Ascending aorta (tissue), 2 donors: ENCODE measurements around the gene BLCAP. TPM values are rescaled to one million over a fixed set of nuclear protein-coding genes. Genes with fewer than 3 reads are reported as not detected.

Source experiments
- DNase-seq, 2 donors: peaks; one replicate each; pipeline ENCODE4 v3.0.0-alpha.2; 2019; ENCODE audit warnings: low spot score in 2 of 2
- H3K27ac ChIP-seq, 2 donors: fragments of 200-600 bp; sonication (generic); one replicate each; pipeline ENCODE4 v1.5.1; 2016 to 2017; ENCODE audit warnings: mild to moderate bottlenecking in 1 of 2
- H3K27me3 ChIP-seq: fragments of 200-600 bp; sonication (generic); one replicate; pipeline ENCODE4 v1.5.1; 2017
- H3K36me3 ChIP-seq, 2 donors: fragments of 200-600 bp; sonication (generic); one replicate each; pipeline ENCODE4 v1.5.1; 2016
- H3K4me1 ChIP-seq, 2 donors: fragments of 200-600 bp; sonication (generic); one replicate each; pipeline ENCODE4 v1.5.1; 2016 to 2017; ENCODE audit warnings: mild to moderate bottlenecking in 1 of 2
- H3K4me3 ChIP-seq, 2 donors: fragments of 200-600 bp; sonication (generic); one replicate each; pipeline ENCODE4 v1.5.1; 2016 to 2017; ENCODE audit warnings: mild to moderate bottlenecking in 1 of 2
- H3K9me3 ChIP-seq, 2 donors: fragments of 200-600 bp; sonication (generic); one replicate each; pipeline ENCODE4 v1.5.1; 2016
- CTCF ChIP-seq, 3 experiments: fragments of 200-600 bp in 2 of 3; fragments of 450-650 bp in 1 of 3; sonication (generic) in 2 of 3; IDR thresholded peaks; one replicate each; pipeline ENCODE4 v1.5.1; 2016 to 2019; ENCODE audit warnings: antibody characterized with exemption in 3 of 3, mild to moderate bottlenecking in 1 of 3, moderate library complexity in 1 of 3
- intact Hi-C: fragments of 100-400 bp; cut with DNase I; formaldehyde crosslinking; loops from one replicate; pipeline ENCODE4 v1.15.1; 2023
- total RNA-seq: library from RNA; depleted of rRNA; stranded (reverse); fragments of >200 nt; gene quantifications from one replicate; pipeline ENCODE4 v1.1.0, GENCODE V29; 2016

The BLCAP gene
- total RNA-seq, 1 donor from 2014 or later, result 43.9 TPM

GRCh38 chr20:37565134-37565811 lies 37.6 kb upstream of the BLCAP start:
- Histone ChIP-seq H3K27me3 (no peaks in the 10 kb centered on the region), H3K27ac (no peak overlapping the region), H3K4me1 (no peaks in the 10 kb centered on the region), H3K4me3 (no peak overlapping the region), H3K9me3 (no peaks in the 10 kb centered on the region), H3K36me3 (no peaks in the 10 kb centered on the region)
- DNase-seq, result peak in 1 of 2 donors; percentile 42
- no peak for TF ChIP-seq CTCF (IDR thresholded peaks at IDR 0.05)
- intact Hi-C loops, result loop anchor here (5.0 kb wide), 1 partner anchor 427 kb away; no protein-coding TSS in a partner anchor

- Histone ChIP-seq H3K9me3 (no peaks in the 10 kb centered on the region), H3K27ac (no peak overlapping the region), H3K4me3 (no peak overlapping the region), H3K4me1 (no peaks in the 10 kb centered on the region), H3K27me3 (no peaks in the 10 kb centered on the region), H3K36me3 (no peaks in the 10 kb centered on the region)
- peak; percentile 64 to 92 (median 71) for TF ChIP-seq CTCF (IDR thresholded peaks at IDR 0.05)
- intact Hi-C loops, result loop anchor here (5.0 kb wide), 1 partner anchor 428 kb away; no protein-coding TSS in a partner anchor
- peak in 1 of 2 donors; percentile 51 for DNase-seq
Observed at GRCh38 chr20:37564388-37565133, 36.9 kb upstream of the BLCAP start.

GRCh38 chr20:37564016-37564387 lies 36.3 kb upstream of the BLCAP start:
- H3K4me3 ChIP-seq, result no peak overlapping the region
- no peaks in the 10 kb centered on the region for H3K4me1 ChIP-seq
- no peaks in the 10 kb centered on the region for H3K9me3 ChIP-seq
- H3K27ac ChIP-seq, result no peak overlapping the region
- H3K27me3 ChIP-seq, result no peaks in the 10 kb centered on the region
- no peaks in the 10 kb centered on the region for H3K36me3 ChIP-seq
- peak in 1 of 2 donors; percentile 48 for DNase-seq
- TF ChIP-seq CTCF (IDR thresholded peaks at IDR 0.05), result no peak
- intact Hi-C loops, result no loop called here

GRCh38 chr20:37562695-37563480 lies 35.2 kb upstream of the BLCAP start:
- H3K27ac ChIP-seq, result no peak overlapping the region
- TF ChIP-seq CTCF (IDR thresholded peaks at IDR 0.05), result no peak
- H3K9me3 ChIP-seq, result no peaks in the 10 kb centered on the region
- H3K27me3 ChIP-seq, result no peaks in the 10 kb centered on the region
- DNase-seq, result peak in 1 of 2 donors; percentile 15
- no peak overlapping the region for H3K4me3 ChIP-seq
- intact Hi-C loops, result no loop called here
- no peaks in the 10 kb centered on the region for H3K4me1 ChIP-seq
- H3K36me3 ChIP-seq, result no peaks in the 10 kb centered on the region

- H3K4me1 ChIP-seq, result no peaks in the 10 kb centered on the region
- H3K4me3 ChIP-seq, result no peak overlapping the region
- TF ChIP-seq CTCF (IDR thresholded peaks at IDR 0.05), result no peak
- intact Hi-C loops, result no loop called here
- DNase-seq, result no peak
- no peaks in the 10 kb centered on the region for H3K36me3 ChIP-seq
- H3K27me3 ChIP-seq, result no peaks in the 10 kb centered on the region
- H3K9me3 ChIP-seq, result no peaks in the 10 kb centered on the region
- H3K27ac ChIP-seq, result no peak overlapping the region
Observed at GRCh38 chr20:37560629-37561028, 33.0 kb upstream of the BLCAP start.
